Activated naive CD8-positive, alpha-beta T cell treated with anti-CD3 and anti-CD28 coated beads, Interleukin-2, amount 10 ng/mL, durations not matched to agents 7 days and 5 days (primary cell): Measurements from ENCODE around the gene TBC1D9B. TPM values are rescaled to one million over a fixed set of nuclear protein-coding genes. Genes with fewer than 3 reads are reported as not detected.
A peak's percentile ranks its signal among the peaks of the same experiment; 100 is the strongest.

Experiments used
- ATAC-seq: fragments of 150-1000 bp; cut with Tn5 transposase; one replicate; pipeline ENCODE4 v1.10.0; 2021; ENCODE audit warnings: low read depth, moderate library complexity
- POLR2A ChIA-PET: fragments of 350-600 bp; sonication (Branson Sonifier 250); formaldehyde crosslinking; loops from one replicate; lab custom pipeline; 2021; ENCODE audit warnings: antibody characterized with exemption; lab: Charles Lee
- DNase-seq: peaks from one replicate; pipeline ENCODE4 v3.0.0; 2021
- H3K27ac Mint-ChIP-seq: one replicate; pipeline ENCODE4 v1.8.0; 2022; ENCODE audit warnings: mild to moderate bottlenecking, mixed read lengths
- H3K27me3 Mint-ChIP-seq: one replicate; pipeline ENCODE4 v1.8.0; 2022; ENCODE audit warnings: mild to moderate bottlenecking, moderate library complexity, mixed read lengths
- H3K36me3 Mint-ChIP-seq: one replicate; pipeline ENCODE4 v1.8.0; 2021; ENCODE audit warnings: mild to moderate bottlenecking, mixed read lengths
- H3K4me1 Mint-ChIP-seq: one replicate; pipeline ENCODE4 v1.8.0; 2021; ENCODE audit warnings: mixed read lengths
- H3K4me3 Mint-ChIP-seq: one replicate; pipeline ENCODE4 v1.8.0; 2022; ENCODE audit warnings: mild to moderate bottlenecking, moderate library complexity, mixed read lengths
- H3K9me3 Mint-ChIP-seq: one replicate; pipeline ENCODE4 v1.8.0; 2021; ENCODE audit warnings: mixed read lengths
- total RNA-seq, 2 experiments: library from RNA; stranded (reverse); gene quantifications; one replicate each; pipeline ENCODE4 v1.2.3, GENCODE V29; 2021

Gene TBC1D9B
- total RNA-seq, 2 experiments from 2014 or later, result 98.8 to 99.4 TPM

GRCh38 chr5:179820127-179820482, 87.6 kb downstream of the TBC1D9B start:
- Mint-ChIP-seq H3K9me3 (no peaks in the 10 kb centered on the region), H3K27me3 (no peaks in the 10 kb centered on the region), H3K27ac (peak overlapping the region; percentile 87), H3K36me3 (peaks cover 10% of the 10 kb centered on the region), H3K4me3 (peak overlapping the region; percentile 90), H3K4me1 (peaks cover 29% of the 10 kb centered on the region)
- DNase-seq (no peak), ATAC-seq (no peak)
- POLR2A ChIA-PET, result interaction anchor here (0.8 to 4.0 kb wide), 12 partner anchors 9 to 123 kb away, joined by 3 to 42 read pairs (median 6); partner anchors contain the start of genes MGAT4B and TBC1D9B

- Mint-ChIP-seq H3K27ac (peak overlapping the region; percentile 87), H3K27me3 (no peaks in the 10 kb centered on the region), H3K4me1 (peaks cover 24% of the 10 kb centered on the region), H3K4me3 (peak overlapping the region; percentile 90), H3K9me3 (no peaks in the 10 kb centered on the region), H3K36me3 (peaks cover 4% of the 10 kb centered on the region)
- peak; percentile 1 for ATAC-seq
- POLR2A ChIA-PET, result interaction anchor here (0.8 to 4.0 kb wide), 13 partner anchors 8 to 196 kb away, joined by 3 to 42 read pairs (median 5); partner anchors contain the start of genes HNRNPH1, MGAT4B and TBC1D9B
- peak; percentile 64 for DNase-seq
Observed at GRCh38 chr5:179819296-179820126, 88.2 kb downstream of the TBC1D9B start.

- ATAC-seq, result peak; percentile 66
- H3K4me1 Mint-ChIP-seq, result peaks cover 23% of the 10 kb centered on the region
- DNase-seq, result peak; percentile 86
- H3K4me3 Mint-ChIP-seq, result peak overlapping the region; percentile 78
- H3K36me3 Mint-ChIP-seq, result peaks cover 5% of the 10 kb centered on the region
- H3K27ac Mint-ChIP-seq, result peak overlapping the region; percentile 90
- no peaks in the 10 kb centered on the region for H3K9me3 Mint-ChIP-seq
- POLR2A ChIA-PET, result interaction anchor here (0.9 to 4.0 kb wide), 7 partner anchors 8 to 195 kb away, joined by 3 to 42 read pairs (median 5); partner anchors contain the start of genes HNRNPH1 and MGAT4B
- H3K27me3 Mint-ChIP-seq, result no peaks in the 10 kb centered on the region
Observed at GRCh38 chr5:179818746-179819295, 88.9 kb downstream of the TBC1D9B start.

- Mint-ChIP-seq H3K4me1 (peaks cover 23% of the 10 kb centered on the region), H3K27ac (peak overlapping the region; percentile 90), H3K27me3 (no peaks in the 10 kb centered on the region), H3K36me3 (peaks cover 6% of the 10 kb centered on the region), H3K9me3 (no peaks in the 10 kb centered on the region), H3K4me3 (peak overlapping the region; percentile 78)
- DNase-seq (no peak), ATAC-seq (no peak)
- POLR2A ChIA-PET, result interaction anchor here (0.9 to 4.0 kb wide), 3 partner anchors 11 to 194 kb away, joined by 3 to 42 read pairs (median 5); partner anchors contain the start of genes HNRNPH1 and MGAT4B
Observed at GRCh38 chr5:179817890-179818745, 89.6 kb downstream of the TBC1D9B start.

- ATAC-seq, result no peak
- H3K4me1 Mint-ChIP-seq, result peaks cover 23% of the 10 kb centered on the region
- H3K27ac Mint-ChIP-seq, result peak overlapping the region; percentile 90
Observed at GRCh38 chr5:179817470-179817840, 90.2 kb downstream of the TBC1D9B start.

GRCh38 chr5:179816796-179817469, 90.8 kb downstream of the TBC1D9B start:
- Mint-ChIP-seq H3K4me1 (peaks cover 17% of the 10 kb centered on the region), H3K36me3 (peaks cover 6% of the 10 kb centered on the region), H3K27ac (no peak overlapping the region), H3K9me3 (no peaks in the 10 kb centered on the region), H3K27me3 (no peaks in the 10 kb centered on the region), H3K4me3 (peak overlapping the region; percentile 39)
- ATAC-seq, result no peak
- DNase-seq, result no peak
- POLR2A ChIA-PET, result interaction anchor here (0.9 to 4.0 kb wide), 3 partner anchors 10 to 194 kb away, joined by 3 to 42 read pairs (median 5); partner anchors contain the start of genes HNRNPH1 and MGAT4B

More at GRCh38 chr5:179817470-179817840, 90.2 kb downstream of the TBC1D9B start:
- peak overlapping the region; percentile 39 for H3K4me3 Mint-ChIP-seq
- H3K27me3 Mint-ChIP-seq, result no peaks in the 10 kb centered on the region
- H3K36me3 Mint-ChIP-seq, result peaks cover 6% of the 10 kb centered on the region
- POLR2A ChIA-PET, result interaction anchor here (0.9 to 4.0 kb wide), 2 partner anchors 11 to 194 kb away, joined by 5 to 42 read pairs; partner anchors contain the start of genes HNRNPH1 and MGAT4B
- no peaks in the 10 kb centered on the region for H3K9me3 Mint-ChIP-seq
- DNase-seq, result no peak

- Mint-ChIP-seq H3K4me1 (peaks cover 15% of the 10 kb centered on the region), H3K36me3 (peaks cover 4% of the 10 kb centered on the region), H3K27me3 (no peaks in the 10 kb centered on the region), H3K4me3 (no peak overlapping the region), H3K27ac (no peak overlapping the region), H3K9me3 (no peaks in the 10 kb centered on the region)
- no peak for DNase-seq
- ATAC-seq, result no peak
- POLR2A ChIA-PET, result interaction anchor here (1.1 kb wide), 1 partner anchor 193 kb away, joined by 3 read pairs; the partner anchor contains the start of gene HNRNPH1
Observed at GRCh38 chr5:179816401-179816795, 91.3 kb downstream of the TBC1D9B start.

GRCh38 chr5:179815491-179816249, 92.0 kb downstream of the TBC1D9B start:
- Mint-ChIP-seq H3K27ac (no peak overlapping the region), H3K4me1 (peaks cover 15% of the 10 kb centered on the region), H3K4me3 (no peak overlapping the region), H3K27me3 (no peaks in the 10 kb centered on the region), H3K9me3 (no peaks in the 10 kb centered on the region), H3K36me3 (peaks cover 4% of the 10 kb centered on the region)
- ATAC-seq (no peak), DNase-seq (no peak)
- POLR2A ChIA-PET, result interaction anchor here (1.1 kb wide), 1 partner anchor 193 kb away, joined by 3 read pairs; the partner anchor contains the start of gene HNRNPH1

GRCh38 chr5:179814090-179814489, 93.6 kb downstream of the TBC1D9B start:
- H3K4me3 Mint-ChIP-seq, result no peak overlapping the region
- H3K4me1 Mint-ChIP-seq, result peaks cover 7% of the 10 kb centered on the region
- no peaks in the 10 kb centered on the region for H3K27me3 Mint-ChIP-seq
- DNase-seq (no peak), ATAC-seq (no peak)
- H3K9me3 Mint-ChIP-seq, result no peaks in the 10 kb centered on the region
- H3K36me3 Mint-ChIP-seq, result peaks cover 4% of the 10 kb centered on the region
- H3K27ac Mint-ChIP-seq, result no peak overlapping the region
- POLR2A ChIA-PET, result no interaction called here

GRCh38 chr5:179812997-179813607, 94.6 kb downstream of the TBC1D9B start:
- Mint-ChIP-seq H3K9me3 (no peaks in the 10 kb centered on the region), H3K36me3 (peaks cover 4% of the 10 kb centered on the region), H3K4me1 (peaks cover 4% of the 10 kb centered on the region), H3K4me3 (no peak overlapping the region), H3K27ac (no peak overlapping the region), H3K27me3 (no peaks in the 10 kb centered on the region)
- POLR2A ChIA-PET, result no interaction called here
- ATAC-seq (no peak), DNase-seq (no peak)

GRCh38 chr5:179812135-179812825, 95.4 kb downstream of the TBC1D9B start:
- H3K4me1 Mint-ChIP-seq, result peaks cover 3% of the 10 kb centered on the region
- H3K9me3 Mint-ChIP-seq, result no peaks in the 10 kb centered on the region
- peaks cover 2% of the 10 kb centered on the region for H3K36me3 Mint-ChIP-seq
- H3K27me3 Mint-ChIP-seq, result no peaks in the 10 kb centered on the region
- H3K27ac Mint-ChIP-seq, result no peak overlapping the region
- no peak for ATAC-seq
- H3K4me3 Mint-ChIP-seq, result no peak overlapping the region
- POLR2A ChIA-PET, result interaction anchor here (1.1 to 1.3 kb wide), 3 partner anchors 11 to 19 kb away, joined by 3 to 4 read pairs (median 3); partner anchors contain the start of gene LTC4S
- DNase-seq, result no peak
